ELR (cell line): ENCODE results near the gene CDCA8.
"Not testable (repeated sequence)": the region's sequence is repeated elsewhere in the genome, so short reads cannot be mapped to it uniquely, and the experiment has no call there.

Experiments
- DNase-seq: peaks from one replicate; pipeline ENCODE4 v3.0.0-alpha.2; 2015; ENCODE audit warnings: low read depth

Gene CDCA8

GRCh38 chr1:37673920-37674319 is 18.4 kb upstream of the CDCA8 start:
- DNase-seq = no peak

- no peak for DNase-seq
Observed at GRCh38 chr1:37676281-37677142, 15.8 kb upstream of the CDCA8 start.

GRCh38 chr1:37677143-37677439 is 15.2 kb upstream of the CDCA8 start:
- no peak for DNase-seq

GRCh38 chr1:37677808-37678207 is 14.5 kb upstream of the CDCA8 start:
- no peak for DNase-seq

GRCh38 chr1:37680933-37681332 is 11.4 kb upstream of the CDCA8 start:
- DNase-seq = no peak

GRCh38 chr1:37682334-37682987 is 9.9 kb upstream of the CDCA8 start:
- peak; percentile 71 for DNase-seq

GRCh38 chr1:37684182-37684581 is 8.1 kb upstream of the CDCA8 start:
- not testable (repeated sequence) for DNase-seq

GRCh38 chr1:37685722-37686121 is 6.6 kb upstream of the CDCA8 start:
- DNase-seq = no peak

GRCh38 chr1:37687764-37688163 is 4.6 kb upstream of the CDCA8 start:
- not testable (repeated sequence) for DNase-seq

- DNase-seq = no peak
Observed at GRCh38 chr1:37688926-37689325, 3.4 kb upstream of the CDCA8 start.

- DNase-seq = peak; percentile 67
Observed at GRCh38 chr1:37691497-37692077, 729 bp upstream of the CDCA8 start.

- DNase-seq = no peak
Observed at GRCh38 chr1:37692834-37693175, 489 bp downstream of the CDCA8 start.

- DNase-seq = no peak
Observed at GRCh38 chr1:37697090-37697489, 4.8 kb downstream of the CDCA8 start.

- DNase-seq = no peak
Observed at GRCh38 chr1:37697737-37698136, 5.4 kb downstream of the CDCA8 start.

GRCh38 chr1:37699147-37699546 is 6.8 kb downstream of the CDCA8 start:
- DNase-seq = no peak

- no peak for DNase-seq
Observed at GRCh38 chr1:37701051-37701450, 8.7 kb downstream of the CDCA8 start.

GRCh38 chr1:37703061-37703460 is 10.7 kb downstream of the CDCA8 start:
- no peak for DNase-seq

GRCh38 chr1:37704966-37705365 is 12.7 kb downstream of the CDCA8 start:
- DNase-seq = no peak

GRCh38 chr1:37705399-37705798 is 13.1 kb downstream of the CDCA8 start:
- no peak for DNase-seq

- no peak for DNase-seq
Observed at GRCh38 chr1:37708471-37708870, 16.2 kb downstream of the CDCA8 start.

GRCh38 chr1:37714226-37714625 is 21.9 kb downstream of the CDCA8 start:
- DNase-seq = no peak

- DNase-seq = no peak
Observed at GRCh38 chr1:37714689-37715088, 22.4 kb downstream of the CDCA8 start.

GRCh38 chr1:37716321-37716720 is 24.0 kb downstream of the CDCA8 start:
- no peak for DNase-seq

- DNase-seq = no peak
Observed at GRCh38 chr1:37717631-37718030, 25.3 kb downstream of the CDCA8 start.
